HL-60 (cell line): ENCODE data around the gene DNAJC27.

Experiments
- GABPA ChIP-seq: IDR thresholded peaks from 2 replicates; pipeline ENCODE4 v1.6.1; 2012; ENCODE audit warnings: low read depth
- POLR2AphosphoS5 ChIP-seq: IDR thresholded peaks from 2 replicates; pipeline ENCODE4 v1.6.1; 2012; ENCODE audit warnings: low read depth
- SPI1 ChIP-seq: IDR thresholded peaks from 2 replicates; pipeline ENCODE4 v1.6.1; 2012; ENCODE audit warnings: low read depth, mild to moderate bottlenecking, borderline replicate concordance
- TF ChIP-seq, protein P1 (sequence below): IDR thresholded peaks from one replicate; pipeline ENCODE4 v1.5.1; 2011; ENCODE audit warnings: low read length, control low read depth, inconsistent platforms; ENCODE audit not compliant: insufficient read depth
- TF ChIP-seq, protein P2 (sequence below): IDR thresholded peaks from 2 replicates; pipeline ENCODE4 v1.6.1; 2012; ENCODE audit warnings: low read depth; ENCODE audit not compliant: insufficient replicate concordance

DNA sequence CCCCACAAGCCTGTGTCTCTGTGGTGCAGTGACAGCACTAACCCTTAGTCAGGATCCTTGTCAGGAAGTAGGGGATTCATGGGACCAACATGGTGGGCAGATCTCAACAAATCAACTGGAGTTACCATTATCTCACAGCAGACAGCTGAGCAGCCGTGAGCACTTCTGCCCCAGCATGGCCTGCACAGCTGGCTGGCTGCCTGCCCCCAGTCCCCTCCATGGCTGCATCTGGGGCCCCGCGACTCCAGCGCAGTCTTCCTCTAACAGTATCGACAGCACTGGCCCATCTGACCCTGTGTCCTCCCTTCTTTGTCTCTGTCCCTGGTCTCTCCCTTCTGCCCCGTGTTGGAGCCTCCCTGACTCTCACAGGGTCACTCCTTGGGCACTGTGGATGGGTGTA lies 47.0 kb downstream of the DNAJC27 start:
- TF ChIP-seq, protein P1, sequence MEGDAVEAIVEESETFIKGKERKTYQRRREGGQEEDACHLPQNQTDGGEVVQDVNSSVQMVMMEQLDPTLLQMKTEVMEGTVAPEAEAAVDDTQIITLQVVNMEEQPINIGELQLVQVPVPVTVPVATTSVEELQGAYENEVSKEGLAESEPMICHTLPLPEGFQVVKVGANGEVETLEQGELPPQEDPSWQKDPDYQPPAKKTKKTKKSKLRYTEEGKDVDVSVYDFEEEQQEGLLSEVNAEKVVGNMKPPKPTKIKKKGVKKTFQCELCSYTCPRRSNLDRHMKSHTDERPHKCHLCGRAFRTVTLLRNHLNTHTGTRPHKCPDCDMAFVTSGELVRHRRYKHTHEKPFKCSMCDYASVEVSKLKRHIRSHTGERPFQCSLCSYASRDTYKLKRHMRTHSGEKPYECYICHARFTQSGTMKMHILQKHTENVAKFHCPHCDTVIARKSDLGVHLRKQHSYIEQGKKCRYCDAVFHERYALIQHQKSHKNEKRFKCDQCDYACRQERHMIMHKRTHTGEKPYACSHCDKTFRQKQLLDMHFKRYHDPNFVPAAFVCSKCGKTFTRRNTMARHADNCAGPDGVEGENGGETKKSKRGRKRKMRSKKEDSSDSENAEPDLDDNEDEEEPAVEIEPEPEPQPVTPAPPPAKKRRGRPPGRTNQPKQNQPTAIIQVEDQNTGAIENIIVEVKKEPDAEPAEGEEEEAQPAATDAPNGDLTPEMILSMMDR = no peak
- no peak for TF ChIP-seq POLR2AphosphoS5
- TF ChIP-seq GABPA = no peak
- TF ChIP-seq, protein P2, sequence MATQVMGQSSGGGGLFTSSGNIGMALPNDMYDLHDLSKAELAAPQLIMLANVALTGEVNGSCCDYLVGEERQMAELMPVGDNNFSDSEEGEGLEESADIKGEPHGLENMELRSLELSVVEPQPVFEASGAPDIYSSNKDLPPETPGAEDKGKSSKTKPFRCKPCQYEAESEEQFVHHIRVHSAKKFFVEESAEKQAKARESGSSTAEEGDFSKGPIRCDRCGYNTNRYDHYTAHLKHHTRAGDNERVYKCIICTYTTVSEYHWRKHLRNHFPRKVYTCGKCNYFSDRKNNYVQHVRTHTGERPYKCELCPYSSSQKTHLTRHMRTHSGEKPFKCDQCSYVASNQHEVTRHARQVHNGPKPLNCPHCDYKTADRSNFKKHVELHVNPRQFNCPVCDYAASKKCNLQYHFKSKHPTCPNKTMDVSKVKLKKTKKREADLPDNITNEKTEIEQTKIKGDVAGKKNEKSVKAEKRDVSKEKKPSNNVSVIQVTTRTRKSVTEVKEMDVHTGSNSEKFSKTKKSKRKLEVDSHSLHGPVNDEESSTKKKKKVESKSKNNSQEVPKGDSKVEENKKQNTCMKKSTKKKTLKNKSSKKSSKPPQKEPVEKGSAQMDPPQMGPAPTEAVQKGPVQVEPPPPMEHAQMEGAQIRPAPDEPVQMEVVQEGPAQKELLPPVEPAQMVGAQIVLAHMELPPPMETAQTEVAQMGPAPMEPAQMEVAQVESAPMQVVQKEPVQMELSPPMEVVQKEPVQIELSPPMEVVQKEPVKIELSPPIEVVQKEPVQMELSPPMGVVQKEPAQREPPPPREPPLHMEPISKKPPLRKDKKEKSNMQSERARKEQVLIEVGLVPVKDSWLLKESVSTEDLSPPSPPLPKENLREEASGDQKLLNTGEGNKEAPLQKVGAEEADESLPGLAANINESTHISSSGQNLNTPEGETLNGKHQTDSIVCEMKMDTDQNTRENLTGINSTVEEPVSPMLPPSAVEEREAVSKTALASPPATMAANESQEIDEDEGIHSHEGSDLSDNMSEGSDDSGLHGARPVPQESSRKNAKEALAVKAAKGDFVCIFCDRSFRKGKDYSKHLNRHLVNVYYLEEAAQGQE = no peak
- no peak for TF ChIP-seq SPI1
